CMK (cell line): ENCODE results near the gene ADCY9.

ENCODE experiments used
- DNase-seq: peaks from one replicate; pipeline ENCODE4 v3.0.0-alpha.2; 2010; ENCODE audit warnings: low read depth

ADCY9 gene

DNA sequence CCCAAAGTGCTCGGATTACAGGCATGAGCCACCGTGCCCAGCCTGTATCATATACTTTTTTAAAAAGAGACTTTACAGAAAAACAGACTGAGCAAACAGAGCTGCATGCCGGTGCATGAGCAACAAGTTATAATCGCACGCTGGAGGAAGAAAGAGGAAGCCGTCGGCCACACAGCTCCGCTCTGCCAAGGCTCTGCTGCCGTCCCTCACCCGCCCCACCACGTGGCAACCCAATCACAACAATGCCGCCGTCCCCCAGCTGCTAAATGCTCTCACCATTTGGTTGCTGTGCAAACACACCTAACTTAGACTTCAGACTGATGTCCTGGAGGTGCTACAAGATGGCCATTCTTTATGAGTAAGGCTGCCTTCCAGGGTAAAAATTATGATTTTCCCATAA is 83.5 kb downstream of the ADCY9 start:
- DNase-seq, result peak; percentile 3

DNA sequence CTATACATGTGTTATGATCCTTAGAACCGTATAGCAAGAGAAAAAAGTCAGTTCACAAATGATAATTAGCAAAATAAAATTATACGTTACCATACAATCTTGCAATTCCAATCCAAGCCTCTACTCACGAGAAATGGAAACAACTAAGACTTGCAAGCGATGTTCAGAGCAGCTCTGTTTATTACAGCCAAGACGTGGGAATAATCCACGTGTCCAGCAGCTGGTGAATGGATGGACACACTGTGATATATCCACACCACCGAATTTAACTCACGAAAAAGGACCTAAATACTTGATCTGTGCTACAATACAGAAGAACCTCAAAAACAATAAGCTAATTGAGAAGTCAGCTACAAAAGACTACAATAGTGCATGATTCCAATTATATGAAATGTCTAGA is 88.1 kb downstream of the ADCY9 start:
- DNase-seq, result no peak

DNA sequence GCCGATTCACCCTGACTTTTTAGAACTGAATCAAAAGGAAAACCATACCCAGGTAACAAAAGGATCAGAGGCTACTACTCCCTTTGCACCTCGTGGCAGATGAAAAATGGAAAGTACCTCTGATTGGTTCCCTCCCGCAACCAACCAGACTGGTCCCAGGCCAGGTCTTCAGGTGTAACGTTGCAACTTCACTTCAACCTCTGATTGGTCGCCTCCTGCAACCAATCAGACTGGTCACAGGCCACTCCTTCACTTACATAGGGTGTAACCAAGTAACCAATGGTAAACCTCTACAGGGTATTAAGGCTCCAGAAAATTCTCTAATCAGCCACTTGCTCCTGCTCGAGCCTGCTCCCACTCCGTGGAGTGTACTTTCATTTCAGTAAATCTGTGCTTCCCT is 89.4 kb downstream of the ADCY9 start:
- DNase-seq, result no peak

DNA sequence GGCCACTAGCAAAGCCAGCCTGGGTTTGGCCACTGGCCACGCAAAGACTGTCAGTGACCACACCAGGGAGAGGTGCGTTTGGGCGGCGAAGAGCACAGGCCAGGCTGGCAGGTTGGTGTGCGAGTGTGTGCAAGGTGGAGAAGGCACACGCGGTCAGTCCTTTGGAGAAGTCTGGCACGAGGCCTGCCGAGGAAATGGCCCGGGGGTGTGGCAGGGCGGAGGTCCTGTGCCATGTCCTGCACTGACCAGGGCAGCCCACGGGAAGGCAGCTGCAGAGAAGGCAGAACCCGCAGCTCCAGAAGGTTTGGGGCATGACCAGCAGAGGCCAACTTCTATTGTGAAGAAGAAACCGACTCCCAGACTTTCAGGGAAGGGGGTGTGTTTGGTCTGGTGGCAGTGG is 90.8 kb downstream of the ADCY9 start:
- no peak for DNase-seq

DNA sequence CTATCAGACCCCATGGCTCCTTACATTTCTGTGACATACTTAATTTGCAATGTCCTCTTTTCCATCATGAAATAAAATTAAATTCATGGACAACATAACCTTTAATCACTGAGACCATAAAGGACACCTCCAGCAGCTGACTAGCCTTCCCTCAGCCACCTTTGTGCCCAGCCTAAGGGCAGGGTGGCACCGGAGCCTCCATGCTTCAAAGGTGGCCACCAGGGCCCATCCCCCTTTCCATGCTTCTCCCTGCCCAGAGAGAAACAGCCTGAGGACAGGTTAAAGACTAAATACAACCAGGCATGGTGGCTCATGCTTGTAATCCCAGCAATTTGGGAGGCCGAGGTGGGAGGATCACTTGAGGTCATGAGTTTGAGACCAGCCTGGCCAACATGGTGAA is 94.3 kb downstream of the ADCY9 start:
- no peak for DNase-seq

DNA sequence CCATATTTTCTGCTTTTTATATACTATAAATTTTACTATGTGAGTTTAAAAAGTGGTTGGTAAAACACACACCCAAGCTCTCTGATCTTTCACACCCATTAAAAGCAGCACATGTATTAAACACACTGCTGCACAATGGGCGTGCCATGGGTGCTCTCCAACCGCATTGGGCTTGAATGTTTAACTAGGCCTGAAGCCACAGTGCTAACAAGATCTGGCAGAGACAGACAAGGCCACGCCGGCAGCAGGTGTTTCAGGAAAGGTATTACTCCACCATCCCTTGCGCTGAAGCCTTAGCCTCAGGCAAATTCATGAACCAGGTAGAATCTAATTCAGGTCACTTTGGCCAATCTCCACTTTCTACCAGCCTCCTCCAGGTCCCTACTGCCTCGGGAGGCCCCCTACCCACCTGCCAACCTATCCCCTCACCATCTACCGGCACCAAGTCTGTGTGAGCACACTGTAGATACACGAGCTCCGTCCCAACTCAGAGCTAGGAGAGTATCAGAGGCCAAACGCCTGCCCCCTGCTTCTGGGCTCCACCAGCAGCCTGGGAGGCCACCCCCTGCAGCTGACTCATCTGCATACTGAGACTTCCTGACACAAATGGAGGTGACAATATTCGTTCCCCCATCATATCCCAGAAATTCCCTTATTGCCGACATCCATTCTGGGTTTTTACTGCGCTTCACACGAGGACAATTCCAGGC is 95.0 kb downstream of the ADCY9 start:
- no peak for DNase-seq

DNA sequence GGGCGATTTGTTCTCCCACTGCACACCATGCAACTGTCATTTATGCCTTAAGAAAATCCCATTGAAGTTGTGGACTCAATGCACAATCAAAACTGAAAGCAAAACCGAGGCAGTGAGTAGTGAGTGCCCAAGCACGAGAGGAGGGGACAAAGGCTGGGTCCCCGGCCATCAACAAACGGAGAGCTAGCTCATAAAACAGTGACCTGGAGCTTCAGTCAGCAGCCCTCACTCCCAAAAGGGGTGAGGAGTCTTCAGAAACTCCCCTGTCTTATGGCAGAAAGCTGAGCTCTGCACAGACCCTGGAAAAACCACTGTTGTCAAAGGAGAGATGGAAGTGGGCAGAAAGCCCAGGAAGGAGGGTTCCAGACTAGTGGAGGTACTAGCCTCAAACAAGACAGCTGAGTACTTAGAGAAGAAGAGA is 96.9 kb downstream of the ADCY9 start:
- DNase-seq, result no peak

DNA sequence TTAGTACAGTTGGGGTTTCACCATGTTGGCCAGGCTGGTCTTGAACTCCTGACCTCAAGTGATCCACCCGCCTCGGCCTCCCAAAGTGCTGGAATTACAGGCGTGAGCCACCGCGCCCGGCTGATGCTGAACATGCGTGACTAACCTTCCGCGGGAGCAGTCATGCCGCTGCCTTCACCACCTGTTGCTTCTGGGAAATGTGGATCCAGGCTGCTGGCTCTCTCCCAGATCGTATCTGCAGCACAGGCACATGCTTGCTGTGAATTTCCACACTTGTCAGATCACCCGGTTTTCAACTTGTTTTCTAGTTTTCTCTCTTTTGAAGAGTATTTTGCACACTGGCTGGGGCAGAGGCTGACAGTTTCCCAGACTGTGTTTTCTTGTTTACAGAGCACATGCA is 97.9 kb downstream of the ADCY9 start:
- DNase-seq, result no peak

DNA sequence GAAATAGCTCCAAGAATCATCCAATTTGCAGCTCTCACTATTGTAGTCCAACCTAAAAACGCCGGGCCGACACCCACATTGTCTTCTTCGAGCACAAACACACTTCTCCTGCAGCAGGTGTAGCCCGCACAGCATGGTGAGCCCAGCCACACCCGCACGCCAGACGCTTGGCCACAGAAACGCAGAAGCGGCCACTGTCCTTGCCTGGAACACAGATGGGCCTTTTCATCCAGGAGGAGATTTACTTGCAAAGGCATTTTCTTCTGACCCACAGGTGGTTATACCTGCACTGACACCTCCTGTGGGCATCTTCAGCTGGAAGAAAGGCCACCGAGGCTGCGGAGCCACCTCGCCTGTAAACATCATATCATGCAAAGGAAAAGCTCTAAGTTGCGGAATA is 98.4 kb downstream of the ADCY9 start:
- no peak for DNase-seq

DNA sequence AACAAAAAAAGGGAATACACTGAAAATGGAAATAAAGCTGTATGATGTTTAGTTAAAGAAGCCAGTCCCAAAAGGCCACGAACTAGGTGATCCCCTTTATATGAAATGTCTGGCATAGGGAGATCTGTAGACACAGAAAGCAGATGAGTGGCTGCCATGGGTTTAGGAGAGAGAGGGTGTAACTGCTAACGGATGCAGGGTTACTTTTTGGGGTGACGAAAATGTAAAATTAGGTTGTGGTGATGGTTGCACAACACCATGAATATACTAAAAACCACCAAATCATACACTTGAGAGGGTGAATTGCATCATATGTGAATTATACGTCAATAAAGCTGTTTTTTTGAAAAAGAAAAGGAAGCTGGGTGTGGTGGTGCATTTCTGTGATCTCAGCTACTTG is 99.6 kb downstream of the ADCY9 start:
- DNase-seq, result no peak

DNA sequence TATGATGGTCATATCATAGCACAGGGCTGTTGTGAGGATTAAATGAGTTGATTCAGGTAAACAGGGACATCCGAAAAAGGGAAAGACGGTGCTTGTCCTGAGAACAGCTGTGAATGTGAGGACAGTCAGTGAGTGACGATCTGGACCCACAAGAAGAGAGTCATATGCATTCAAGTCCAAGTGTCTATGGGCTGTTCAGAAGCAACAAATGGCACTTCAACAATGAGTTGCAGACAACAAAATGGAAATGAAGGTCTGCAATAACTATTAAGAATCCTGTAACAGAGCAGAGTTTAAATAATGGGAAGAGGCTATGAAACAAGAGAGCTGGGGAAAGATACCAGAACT is 100.3 kb downstream of the ADCY9 start:
- DNase-seq, result no peak

DNA sequence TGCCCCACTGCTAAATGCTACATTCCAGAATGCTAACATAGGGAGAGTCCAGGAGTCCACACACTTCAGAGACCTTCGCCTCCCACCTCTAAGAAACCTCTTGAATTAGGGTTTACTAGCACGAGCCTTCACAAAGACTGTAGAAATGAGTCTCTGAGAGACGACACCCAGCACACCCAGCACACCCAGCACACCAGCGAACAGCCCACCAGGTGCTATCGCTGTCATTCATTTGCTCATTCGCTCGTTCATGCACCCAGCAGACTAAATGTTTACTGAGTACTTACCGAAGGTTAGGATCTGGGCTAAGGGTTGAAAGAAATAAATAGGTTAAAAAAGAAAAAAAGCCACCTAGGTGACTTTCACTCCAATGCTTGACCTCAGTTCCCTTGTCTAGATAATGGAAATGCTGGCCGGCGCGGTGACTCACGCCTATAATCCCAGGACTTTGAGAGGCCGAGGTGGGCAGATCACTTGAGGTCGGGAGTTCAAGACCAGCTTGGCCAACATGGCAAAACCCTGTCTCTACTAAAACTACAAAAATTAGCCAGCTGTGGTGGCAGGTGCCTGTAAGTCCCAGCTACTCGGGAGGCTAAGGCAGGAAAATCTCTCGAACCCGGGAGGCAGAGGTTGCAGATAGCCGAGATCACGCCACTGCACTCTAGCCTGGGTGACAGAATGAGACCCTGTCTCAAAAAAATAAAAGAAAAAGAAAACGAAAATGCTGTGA is 100.8 kb downstream of the ADCY9 start:
- DNase-seq, result no peak

DNA sequence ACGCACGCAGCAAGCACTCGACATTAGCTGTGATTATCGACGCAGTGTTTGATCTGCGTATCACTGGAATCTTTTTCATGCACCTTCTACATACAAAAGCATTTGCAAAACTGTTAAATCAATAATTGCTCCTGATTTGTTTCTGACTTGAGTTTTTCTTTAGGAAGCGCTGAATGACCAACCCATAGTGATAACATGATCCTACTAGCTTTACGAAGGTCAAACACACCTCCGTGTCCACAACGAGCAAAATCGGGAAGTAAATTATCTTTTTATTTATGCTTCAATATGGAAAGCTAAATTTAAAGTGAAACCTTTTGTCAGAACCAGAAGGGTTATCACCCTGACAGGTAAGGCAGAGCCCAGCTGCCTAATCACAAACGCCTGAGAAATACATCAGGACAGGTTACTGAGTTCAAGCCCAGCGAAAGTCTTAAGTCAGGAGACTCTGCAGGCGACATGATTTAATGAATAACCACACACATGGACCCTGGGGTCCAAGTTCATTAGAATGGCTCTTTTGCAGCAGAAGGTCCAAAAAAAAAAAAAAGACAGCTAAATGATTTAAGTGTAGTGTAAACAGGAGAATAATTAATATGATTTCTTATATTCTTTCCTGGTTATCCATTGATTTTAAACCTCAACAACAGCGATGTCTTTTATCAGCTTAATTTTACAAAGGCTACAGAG is 104.2 kb downstream of the ADCY9 start:
- DNase-seq, result no peak

DNA sequence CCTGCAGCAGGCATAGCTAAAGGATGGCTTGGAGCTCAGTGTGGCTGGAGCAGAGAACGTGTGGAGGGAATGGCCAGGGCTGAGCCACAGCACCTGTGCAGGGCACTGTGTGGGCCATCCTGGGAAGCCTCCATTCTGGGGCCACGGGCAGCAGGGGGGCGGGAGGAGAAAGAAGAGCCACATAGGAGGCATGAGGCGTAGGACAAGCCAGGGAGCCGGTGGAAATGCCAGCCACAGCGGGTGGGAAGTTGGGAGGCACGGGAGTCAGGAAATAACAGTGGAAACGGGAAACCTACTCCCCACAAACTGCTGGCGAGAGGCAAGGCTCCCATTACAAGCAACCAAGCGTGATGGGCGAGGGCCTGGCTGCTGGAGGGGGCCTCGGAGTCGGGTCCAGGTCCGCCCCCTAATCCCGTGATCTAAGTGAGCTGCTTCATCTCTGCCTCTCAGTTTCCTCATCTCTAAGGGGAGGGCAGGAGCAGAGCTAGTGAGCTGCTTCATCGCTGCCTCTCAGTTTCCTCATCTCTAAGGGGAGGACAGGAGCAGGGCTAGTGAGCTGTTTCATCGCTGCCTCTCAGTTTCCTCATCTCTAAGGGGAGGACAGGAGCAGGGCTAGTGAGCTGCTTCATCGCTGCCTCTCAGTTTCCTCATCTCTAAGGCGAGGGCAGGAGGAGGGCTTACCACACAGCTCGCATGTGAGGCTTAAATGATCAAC is 104.9 kb downstream of the ADCY9 start:
- DNase-seq, result no peak

DNA sequence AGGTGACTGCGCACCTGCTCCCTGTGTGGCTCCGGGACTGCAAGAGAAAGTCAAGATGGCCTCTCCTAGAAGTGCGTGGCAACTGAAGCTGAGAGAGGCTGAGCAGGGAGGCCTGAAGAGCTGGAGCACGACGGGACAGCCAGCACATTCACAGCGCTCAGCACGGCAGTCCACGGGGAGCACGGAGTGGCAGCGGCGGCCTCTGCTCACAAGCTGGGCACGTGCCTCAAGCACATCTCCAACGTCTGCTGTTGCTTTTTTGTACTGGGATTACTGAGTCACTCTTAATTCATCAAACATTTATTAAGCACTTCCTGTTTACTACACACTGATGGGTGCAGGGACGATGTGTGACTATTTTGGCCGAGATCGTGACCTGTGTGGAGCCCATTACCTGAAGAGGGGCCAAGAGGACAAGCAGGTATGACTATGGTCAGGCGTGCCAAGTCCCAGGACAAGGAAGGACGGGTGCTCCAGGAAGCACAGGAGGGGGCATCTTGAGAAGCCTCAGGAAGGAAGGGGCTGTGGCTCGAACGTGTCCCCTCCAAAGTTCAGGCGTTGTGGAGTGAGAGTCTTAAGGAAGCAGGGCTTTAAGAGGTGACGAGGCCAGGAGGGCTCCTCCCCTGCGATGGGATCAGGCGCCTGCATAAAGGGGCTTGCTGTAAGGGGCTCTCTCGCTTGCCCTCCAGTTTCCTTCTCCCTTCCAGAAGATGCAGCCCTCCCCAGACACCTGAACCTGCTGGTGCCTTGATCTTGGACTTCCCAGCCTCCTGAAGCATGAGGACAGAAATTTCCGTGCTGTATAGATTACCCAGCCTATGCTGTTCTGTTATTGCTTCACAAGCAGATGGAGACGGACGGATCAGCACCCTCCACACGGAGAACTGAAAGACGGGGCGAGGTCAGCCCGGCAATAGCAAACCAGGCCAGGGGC is 105.8 kb downstream of the ADCY9 start:
- DNase-seq, result no peak

DNA sequence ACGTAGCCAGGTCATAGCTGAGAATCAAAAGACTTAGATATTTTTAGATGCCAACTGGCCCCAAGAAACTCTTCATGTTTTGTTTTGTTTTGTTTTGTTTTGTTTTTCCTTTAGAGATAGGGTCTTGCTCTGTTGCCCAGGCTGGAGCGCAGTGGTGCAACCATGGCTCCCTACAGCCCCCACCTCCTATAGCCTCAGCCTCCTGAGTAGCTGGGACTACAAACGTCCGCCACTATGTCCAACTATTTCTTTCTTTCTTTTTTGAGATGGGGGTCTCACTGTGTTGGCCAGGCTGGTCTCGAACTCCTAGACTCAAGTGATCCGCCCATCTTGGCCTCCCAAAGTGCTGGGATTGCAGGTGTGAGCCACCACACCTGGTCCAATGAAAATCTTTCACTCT is 107.1 kb downstream of the ADCY9 start:
- no peak for DNase-seq

DNA sequence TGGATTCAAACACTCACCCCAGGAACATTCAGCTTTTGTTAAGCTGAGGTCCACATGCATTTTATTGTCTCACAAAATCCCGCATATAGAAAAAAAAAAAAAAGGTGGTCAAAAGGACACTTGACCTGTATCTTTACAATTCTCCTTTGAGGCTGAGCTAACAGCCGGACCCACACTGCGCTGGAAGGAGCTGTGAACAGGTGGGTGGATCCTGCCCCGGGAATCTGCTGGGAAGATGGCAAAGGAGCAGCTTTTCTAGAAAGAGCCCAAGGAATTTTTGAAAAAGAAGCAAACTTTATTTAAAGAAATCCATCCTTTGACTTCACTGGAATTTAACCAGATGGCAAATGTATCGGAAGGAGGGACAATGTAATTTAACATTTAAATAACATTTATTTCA is 108.1 kb downstream of the ADCY9 start:
- DNase-seq, result no peak

DNA sequence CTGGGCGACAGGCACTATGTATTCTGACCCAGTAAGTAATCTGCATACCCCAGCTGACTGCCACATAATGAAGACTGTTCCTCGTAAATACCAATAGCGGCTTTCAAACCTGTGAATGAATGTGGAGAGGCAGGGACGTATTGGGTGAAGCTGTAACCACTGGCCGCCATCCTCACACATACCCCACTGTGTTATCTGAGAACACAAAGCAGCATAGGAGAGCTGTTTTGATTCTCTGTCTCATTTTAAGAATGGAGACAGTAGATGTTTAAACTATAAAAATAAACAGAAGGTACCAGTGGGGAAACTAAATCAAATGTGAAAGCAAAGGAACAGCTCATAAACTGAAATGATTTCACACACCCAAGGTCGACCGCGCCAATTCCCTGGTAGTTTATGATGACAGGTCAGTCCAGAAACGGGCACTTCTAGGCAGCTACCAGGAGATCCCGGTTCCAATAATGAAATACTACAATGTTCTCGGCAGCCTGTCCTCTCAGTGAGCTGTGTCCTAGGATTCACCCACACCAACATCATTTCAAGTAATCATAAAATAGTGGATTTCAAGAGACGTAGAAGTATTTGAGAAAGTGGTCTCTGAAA is 109.7 kb downstream of the ADCY9 start:
- DNase-seq, result no peak

DNA sequence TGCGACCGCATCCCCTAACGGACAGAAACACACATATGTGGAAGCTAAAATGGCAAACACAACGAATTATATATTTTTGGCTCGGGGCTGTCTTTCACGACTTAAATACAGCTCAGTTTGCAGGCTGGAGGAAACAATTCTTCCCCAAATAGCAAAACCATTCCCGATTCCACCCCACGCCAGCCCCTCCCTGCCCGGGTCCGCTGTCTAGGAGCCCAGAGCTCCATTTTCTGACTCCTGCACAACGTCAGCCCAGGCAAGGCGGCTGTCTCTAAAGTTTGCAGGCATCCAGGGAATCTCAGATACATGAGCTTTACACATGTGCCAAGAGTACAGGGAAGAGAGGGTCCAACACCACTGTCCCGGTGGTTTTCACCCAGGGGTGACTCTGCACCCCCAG is 110.5 kb downstream of the ADCY9 start:
- no peak for DNase-seq

DNA sequence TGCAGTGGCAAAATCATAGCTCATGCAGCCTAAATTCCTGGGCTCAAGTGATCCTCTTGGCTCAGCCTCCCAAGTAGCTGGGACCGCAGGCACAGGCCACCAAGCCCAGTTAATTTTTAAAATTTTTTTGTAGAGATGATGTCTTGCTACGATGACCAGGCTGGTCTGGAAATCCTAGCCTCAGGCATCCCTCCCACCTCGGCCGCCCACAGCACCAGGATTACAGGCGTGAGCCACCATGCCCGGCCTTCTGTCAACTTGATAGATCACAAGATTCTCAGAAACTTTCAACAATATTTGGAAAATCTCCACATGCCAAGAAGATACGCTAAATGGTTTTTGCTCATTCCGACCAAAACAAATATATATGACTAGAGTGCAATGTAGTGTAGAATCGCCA is 111.0 kb downstream of the ADCY9 start:
- DNase-seq, result no peak

DNA sequence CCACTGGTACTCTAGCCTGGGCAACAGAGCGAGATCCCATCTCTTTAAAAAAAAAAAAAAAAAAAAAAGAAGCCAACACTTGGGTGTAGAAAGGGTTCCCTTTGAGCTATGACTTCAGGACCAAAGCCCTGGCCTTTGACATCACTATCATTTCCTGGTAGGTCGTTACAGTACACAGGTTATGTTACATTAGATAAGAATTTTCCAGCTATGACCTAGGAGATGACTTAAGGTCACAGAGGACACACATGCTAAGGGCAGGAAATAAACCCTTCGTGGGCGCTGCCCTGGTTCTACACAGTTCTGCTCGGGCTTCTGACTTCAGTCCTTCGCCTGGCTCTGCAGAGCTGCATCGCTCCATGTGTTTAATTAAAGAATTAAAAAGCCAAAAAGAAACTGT is 112.0 kb downstream of the ADCY9 start:
- no peak for DNase-seq
